Measurements from ENCODE around the gene TXNRD3.

GRCh38 chr3:126562737-126563276 is 92.1 kb downstream of the TXNRD3 start:
- TF ChIP-seq CTCF (conservative IDR thresholded peaks at IDR 0.05; ENCODE audit: low read length) (no peak), EZH2phosphoT487 (IDR thresholded peaks at IDR 0.05; ENCODE audit: borderline replicate concordance) (no peak)
